GM18508 (cell line): ENCODE measurements around the gene JAKMIP1.
"Not testable (repeated sequence)": the region's sequence is repeated elsewhere in the genome, so short reads cannot be mapped to it uniquely, and the experiment has no call there.

Experiments used
- ATAC-seq: cut with Tn5 transposase; IDR thresholded peaks from one replicate; pipeline ENCODE4 v1.9.1; 2021; ENCODE audit warnings: moderate number of reproducible peaks; ENCODE audit not compliant: insufficient read depth, unreplicated experiment

The JAKMIP1 gene

GRCh38 chr4:6152869-6153705 is 47.3 kb downstream of the JAKMIP1 start:
- no peak for ATAC-seq

- ATAC-seq: no peak
Observed at GRCh38 chr4:6150046-6150735, 50.2 kb downstream of the JAKMIP1 start.

DNA sequence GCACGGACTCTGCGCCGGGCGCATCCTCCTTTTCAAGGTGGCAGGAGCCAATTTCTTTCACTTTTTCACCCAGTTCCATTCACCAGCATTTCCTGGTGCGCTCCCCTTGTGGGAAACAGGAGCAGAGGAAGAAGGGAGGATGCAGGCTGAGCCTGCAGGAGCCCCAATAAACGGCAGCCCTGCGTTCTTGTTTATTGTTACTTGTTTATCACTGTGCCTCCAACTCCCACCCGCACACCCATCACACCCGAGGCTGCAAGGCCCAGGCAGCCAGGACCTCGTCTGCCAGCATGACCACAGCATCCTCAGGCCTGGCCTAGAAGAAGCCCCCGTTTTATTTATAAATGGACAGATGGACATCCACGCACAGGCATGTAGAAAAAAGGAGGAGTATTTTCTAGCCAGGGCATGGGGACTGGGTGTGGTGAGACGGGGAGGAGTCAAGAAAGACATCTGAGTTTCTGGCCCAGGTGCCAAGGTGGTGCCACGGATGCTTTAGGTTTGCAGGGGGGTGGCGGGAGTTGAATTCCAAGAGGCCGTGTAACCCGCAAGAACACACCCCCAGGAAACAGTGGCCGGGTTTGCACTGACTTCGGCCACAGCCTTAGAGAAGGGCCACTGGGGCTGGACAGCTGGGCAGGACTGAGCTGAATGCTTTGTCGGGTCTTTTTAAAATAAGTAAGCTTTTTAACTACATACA is 51.7 kb downstream of the JAKMIP1 start:
- ATAC-seq: no peak

DNA sequence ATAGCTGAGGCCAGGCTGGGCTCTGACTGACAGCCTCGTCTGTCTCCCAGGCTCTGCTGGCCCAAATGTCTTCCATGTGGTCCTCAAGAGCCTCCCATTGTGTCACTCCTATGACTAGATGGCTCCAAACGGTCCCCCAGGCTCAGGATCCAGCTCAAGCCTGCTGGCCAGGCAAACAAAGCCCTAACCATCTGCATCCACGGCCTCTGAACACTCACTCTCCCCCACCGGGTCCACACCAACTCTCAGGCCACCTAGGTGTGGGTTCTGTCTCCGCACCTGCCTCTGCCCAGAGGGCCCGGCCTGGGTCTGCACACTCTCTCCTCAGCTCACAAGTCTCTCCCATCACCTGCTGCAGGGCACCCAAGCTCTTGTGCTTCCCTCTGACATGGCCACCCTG is 52.9 kb downstream of the JAKMIP1 start:
- ATAC-seq: no peak

DNA sequence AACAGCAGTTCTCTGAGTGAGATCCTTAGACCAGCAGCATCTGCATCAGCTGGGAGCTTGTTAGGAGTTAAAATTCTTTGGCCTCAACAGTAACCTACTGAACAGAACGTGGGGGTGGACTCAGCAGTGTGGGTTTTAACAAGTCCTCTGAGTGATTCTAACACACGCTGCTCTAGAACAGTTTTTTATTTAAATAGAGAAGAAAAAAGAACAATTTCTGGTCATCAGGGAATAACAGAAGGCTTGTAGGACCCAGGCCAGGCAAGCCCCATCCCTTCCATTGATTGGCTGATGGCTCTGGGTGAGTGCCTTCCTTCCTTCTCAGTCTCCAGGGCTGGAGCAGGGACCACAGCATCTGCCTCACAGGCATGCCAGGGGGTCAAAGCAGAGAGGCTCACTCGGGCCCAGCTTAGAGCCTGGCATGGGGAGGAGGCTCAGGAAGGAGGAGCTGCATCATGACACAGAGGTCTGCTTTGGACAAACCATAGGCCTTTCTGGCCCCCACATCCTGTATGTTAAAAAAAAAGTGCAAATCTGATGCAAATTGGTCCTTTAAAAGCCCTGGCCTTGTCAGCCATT is 56.7 kb downstream of the JAKMIP1 start:
- ATAC-seq: no peak

DNA sequence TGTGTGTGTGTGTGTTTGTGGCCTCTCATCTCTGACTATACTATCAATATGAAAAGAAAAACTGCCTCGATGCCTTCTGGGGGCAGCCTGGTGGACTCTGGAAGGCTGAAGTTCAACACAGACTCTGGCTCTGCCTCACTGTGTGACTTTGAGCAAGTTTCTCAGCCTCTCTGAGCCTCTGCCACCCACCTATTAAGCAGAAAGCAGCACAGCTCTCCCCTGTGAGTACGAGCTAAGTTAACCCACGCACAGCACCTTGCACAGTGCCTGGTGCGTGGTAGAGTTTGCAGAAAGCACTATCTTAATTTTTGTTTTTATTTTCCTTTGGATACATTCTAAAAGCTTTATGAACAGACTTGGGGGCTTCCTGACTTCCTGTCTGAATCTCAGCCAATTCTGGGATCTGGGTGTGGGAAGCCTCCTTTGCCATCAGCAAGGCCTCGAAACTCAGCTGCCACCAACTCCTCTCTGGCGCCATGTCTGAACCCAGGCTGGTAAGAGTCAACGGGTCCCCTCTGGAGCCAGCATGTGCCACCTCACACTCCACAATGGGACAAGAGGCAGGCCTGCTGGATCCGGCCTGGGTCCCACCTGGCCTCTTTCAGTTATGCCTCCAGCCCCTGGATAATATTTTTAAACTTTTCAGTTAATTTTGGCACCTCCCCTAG is 57.3 kb downstream of the JAKMIP1 start:
- ATAC-seq: no peak

DNA sequence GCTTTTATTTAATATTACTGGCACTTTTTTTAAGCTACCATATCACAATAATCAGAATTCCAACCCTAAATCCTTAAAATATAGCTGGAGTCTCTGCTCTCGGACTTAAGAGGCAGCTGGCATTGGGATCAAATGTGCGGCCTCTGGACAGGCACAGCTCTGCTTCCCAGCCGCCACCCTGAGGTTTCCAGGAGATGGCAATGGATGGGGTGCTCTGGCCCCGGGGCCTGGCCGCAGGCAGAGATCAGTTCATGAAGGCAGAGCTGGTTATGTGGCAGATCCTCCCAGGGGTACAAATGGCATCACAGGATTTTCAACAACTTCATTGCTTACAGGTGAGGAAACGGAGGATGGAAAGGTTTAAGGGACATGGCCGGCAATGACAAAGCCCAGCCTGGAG is 57.8 kb downstream of the JAKMIP1 start:
- ATAC-seq: no peak

DNA sequence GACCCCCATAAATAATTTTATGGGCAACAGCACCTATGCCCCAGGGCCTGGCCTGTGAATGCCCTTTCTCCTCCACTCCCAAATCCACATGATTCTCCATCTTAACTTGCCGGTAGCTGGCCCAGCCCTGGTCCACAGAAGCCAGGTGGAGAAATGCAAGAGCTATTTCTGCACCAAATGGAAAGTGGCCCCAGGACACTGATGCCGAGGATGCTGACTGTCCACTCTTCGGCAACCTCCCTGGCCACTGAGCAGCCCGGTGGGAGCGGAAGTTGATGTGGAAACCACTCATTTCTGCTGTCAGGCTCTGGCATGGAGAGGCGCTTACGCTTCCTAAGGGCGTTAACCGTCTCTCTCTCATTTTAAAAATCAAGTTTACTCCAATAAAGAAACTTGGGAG is 58.8 kb downstream of the JAKMIP1 start:
- no peak for ATAC-seq

DNA sequence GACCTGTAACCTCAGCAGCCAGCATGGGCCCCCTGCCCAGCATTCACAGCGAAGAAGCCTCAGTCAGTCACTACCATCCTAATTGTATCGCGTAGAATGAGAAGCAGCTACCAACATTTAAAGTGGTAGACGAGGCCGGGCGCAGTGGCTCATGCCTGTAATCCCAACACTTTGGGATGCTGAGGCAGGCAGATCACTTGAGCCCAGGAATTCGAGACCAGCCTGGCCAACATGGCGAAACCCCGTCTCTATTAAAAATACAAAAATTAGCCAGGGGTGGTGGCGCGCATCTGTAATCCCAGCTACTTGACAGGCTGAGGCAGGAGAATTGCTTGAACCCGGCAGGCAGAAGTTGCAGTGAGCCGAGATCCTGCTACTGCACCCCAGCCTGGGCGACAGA is 59.3 kb downstream of the JAKMIP1 start:
- ATAC-seq: not testable (repeated sequence)

GRCh38 chr4:6137747-6138135 is 62.6 kb downstream of the JAKMIP1 start:
- no peak for ATAC-seq

- ATAC-seq: no peak
Observed at GRCh38 chr4:6137027-6137746, 63.2 kb downstream of the JAKMIP1 start.

- no peak for ATAC-seq
Observed at GRCh38 chr4:6134612-6135220, 65.6 kb downstream of the JAKMIP1 start.

- ATAC-seq: no peak
Observed at GRCh38 chr4:6132716-6133115, 67.6 kb downstream of the JAKMIP1 start.

DNA sequence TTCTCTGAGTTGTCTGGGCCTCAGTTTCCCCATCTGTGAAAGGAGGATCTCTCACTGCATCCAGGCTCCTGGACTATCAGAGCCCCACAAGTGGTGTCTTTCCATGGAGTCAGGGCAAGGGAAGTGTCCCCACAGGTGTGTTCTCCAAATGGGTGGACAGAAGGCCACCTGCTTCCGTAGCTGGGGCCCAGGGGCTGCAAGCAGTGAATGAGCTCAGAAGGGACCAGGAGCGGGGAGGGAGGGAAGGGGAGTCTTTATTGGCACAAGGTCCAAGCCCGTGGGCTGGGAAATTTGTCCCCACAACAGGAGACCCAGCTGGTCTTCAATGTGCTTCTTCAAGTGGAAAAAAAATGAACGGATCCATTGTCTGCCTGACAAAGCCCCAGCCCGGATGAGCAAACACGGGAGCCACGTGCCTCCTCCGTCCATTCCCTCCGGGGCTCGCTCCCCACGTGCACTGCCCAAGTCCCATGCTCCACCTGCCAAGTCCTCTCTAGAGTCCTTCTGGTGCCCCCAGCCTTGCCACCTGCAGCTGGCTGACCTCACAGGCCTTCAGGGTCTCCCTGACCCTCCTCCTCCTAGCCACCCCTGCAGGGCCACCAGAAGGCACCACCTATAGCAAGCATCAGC is 72.0 kb downstream of the JAKMIP1 start:
- ATAC-seq: no peak

DNA sequence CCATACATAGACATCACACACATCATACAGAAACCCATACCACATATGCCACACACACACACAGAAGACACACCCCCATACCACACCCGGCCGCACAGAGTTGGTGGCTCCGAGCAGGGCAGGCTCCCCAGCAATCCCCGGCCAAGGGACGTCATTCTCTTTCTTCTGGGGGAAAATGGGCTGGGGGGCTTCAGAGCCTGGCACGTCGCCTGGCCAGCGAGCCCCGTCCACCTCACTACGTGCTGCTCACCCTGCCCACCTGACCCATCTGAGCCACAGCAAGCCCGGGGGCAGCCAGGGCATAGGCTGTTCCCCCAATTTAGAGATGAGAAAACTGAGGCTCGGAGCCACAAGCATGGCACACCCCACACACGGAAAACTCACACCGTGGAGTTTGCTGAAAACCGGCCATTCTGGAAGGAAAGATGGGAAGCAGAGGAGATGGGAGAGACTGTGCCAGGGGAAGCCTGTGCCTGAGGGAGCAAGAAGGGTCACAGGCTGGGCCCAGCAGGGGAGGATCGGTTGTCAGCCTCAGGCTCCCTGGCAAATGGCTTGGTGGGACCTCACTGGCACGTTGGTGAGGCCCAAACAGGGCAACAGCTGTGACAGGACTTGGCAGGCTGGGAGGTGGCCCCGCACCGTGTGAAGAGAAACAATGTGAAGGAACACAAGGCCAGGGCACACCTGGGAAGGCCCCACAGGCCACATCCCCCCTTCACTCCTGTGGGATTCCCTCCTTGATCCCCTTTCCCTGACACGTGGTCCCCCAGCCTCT is 73.2 kb downstream of the JAKMIP1 start:
- ATAC-seq: no peak

DNA sequence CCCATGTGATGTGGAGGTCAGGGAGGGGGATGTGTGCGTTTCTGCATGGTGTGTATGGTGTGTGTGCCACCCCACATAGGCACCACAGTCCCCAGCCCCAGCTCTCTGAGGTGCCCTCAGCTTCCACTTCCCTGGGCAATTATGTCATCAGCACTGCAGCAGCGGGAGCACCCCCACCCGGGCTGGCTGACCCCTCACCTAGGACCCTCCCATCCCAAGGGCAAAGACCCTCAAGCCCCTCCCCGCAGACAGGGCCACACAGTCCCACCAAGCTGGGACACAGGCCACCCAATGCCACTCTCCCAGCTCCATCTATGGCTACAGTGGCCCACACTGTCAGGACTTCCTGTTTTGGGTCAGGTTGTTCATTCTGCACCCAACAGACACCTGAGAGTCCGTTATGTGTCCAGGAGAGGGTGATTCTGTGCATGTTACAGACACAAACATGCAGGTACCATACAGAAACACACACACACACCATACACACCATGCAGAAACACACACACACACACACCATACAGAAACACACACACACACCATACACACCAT is 75.2 kb downstream of the JAKMIP1 start:
- ATAC-seq: no peak

- ATAC-seq: no peak
Observed at GRCh38 chr4:6124386-6125102, 75.8 kb downstream of the JAKMIP1 start.
